Lung microvascular endothelial cell (primary cell): ENCODE measurements around the gene GPR63. TPM values are rescaled to one million over a fixed set of nuclear protein-coding genes. Genes with fewer than 3 reads are reported as not detected.

Experiments
- DNase-seq, 2 donors: peaks; one replicate each; pipeline versions ENCODE4 v3.0.0 to v3.0.0-alpha.2; 2010; ENCODE audit warnings: low read depth in 2 of 2
- total RNA-seq: library from RNA; depleted of rRNA; stranded (reverse); fragments of >200 nt; gene quantifications from 2 replicates; pipeline ENCODE4 v1.2.1, GENCODE V29; 2014

The GPR63 gene
- total RNA-seq, 1 donor from 2014 or later: under 0.01 TPM

GRCh38 chr6:96761794-96762193 lies 75.5 kb downstream of the GPR63 start:
- DNase-seq: no peak

GRCh38 chr6:96760153-96760687 lies 77.1 kb downstream of the GPR63 start:
- no peak for DNase-seq

GRCh38 chr6:96755096-96755495 lies 82.2 kb downstream of the GPR63 start:
- no peak for DNase-seq

- no peak for DNase-seq
Observed at GRCh38 chr6:96749891-96750290, 87.4 kb downstream of the GPR63 start.

Other genes with a start within 250 kb of the GPR63 start
- gene NDUFAF4, start 60.4 kb upstream of the GPR63 start, total RNA-seq: 3.7 and 5.6 TPM in 2 replicates
- not detected in 2 replicates for gene KLHL32, start 87.3 kb upstream of the GPR63 start, total RNA-seq